GM21576 (cell line): ENCODE measurements around the gene GYPB.
"Not testable (repeated sequence)": the region's sequence is repeated elsewhere in the genome, so short reads cannot be mapped to it uniquely, and the experiment has no call there.

ENCODE experiments used
- ATAC-seq: cut with Tn5 transposase; IDR thresholded peaks from one replicate; pipeline ENCODE4 v1.9.1; 2021; ENCODE audit warnings: mild to moderate bottlenecking, moderate library complexity; ENCODE audit not compliant: unreplicated experiment

Gene GYPB

DNA sequence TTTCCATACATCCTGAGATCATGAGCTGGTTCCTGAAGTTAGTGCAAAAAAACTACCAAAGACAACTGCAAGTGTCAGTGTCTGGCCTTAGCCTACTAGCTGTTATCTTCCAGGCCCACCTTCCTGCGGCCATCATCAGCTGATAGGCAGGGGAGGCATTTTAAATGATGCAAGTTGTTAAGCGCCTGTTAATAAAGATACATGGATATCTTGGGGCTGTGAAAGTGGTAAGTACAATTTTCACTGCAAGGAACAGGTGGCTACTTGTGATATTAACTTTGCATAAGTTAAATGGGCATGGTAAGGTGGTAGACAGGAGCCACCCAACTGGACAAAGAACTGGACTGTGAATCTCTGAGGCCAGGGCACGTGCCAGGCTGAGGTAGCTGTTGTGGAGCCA, at the start of gene GYPB:
Gene GYPB (minus strand): TSS at position 104 of the 400 bp plus-strand sequence. CDS start 93 bp downstream, at position 11.
- not testable (repeated sequence) for ATAC-seq

DNA sequence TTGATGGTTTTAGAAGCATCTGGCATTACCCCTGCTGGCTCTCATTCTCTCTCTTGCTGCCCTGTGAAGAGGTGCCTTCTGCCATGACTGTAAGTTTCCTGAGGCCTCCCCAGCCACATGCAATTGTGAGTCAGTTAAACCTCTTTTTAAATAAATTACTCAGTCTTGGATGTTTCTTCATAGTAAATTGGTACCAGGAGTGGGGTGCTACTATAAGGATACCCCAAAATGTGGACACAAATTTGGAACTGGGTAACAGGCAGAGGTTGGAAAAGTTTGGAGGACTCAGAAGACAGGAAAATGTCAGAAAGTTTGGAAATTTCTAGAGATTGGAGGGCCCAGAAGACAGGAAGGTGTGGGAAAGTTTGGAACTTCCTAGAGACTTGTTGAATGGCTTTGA, 42.4 kb upstream of the GYPB start:
- ATAC-seq = not testable (repeated sequence)

DNA sequence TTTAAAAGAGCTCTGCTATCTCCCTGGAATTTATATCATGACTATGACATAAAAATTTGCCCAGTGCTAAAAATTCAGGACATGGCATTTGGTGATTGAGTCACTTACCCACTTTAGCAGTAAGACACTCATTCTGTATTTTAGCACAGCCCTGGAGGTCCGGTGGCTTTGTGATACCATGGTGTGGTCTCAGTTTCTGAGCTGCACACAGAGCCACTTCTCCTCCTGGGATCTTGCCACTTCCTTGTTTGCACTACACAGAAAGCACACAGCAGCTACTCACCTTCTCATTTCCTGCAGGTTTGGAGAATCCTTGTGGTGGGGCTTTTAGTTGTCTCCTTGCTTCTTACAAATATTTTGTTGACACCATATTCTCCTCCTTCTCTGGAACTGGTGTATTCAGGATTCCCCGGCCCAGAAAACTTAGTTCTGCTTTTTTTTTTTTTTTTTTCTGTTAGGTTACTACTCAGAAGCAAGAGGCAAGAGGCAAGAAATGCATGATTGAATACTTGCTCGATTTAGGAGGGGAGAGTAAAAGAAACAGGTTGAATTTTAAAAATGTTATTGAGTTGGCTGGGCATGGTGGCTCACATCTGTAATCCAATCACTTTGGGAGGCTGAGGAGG, 41.2 kb upstream of the GYPB start:
- not testable (repeated sequence) for ATAC-seq

DNA sequence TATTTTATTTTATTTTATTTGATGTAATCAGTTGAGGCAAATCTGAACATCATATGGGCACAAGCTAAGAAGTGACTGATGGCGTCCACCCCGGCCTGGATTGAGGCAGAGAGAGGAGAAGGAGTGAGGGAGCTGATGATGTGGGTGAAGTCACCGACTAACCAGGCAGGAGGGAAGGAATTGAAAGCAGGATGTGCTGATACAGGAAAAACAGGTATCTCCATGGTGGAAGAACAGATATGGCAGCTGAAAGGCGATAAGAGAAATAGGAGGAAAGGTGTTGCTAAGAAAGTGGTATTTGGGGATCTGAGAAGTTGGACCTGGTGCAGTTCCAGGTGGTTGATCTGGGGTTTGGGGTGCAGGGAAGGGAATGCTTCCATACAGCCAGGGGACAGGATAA, 37.6 kb upstream of the GYPB start:
- no peak for ATAC-seq

DNA sequence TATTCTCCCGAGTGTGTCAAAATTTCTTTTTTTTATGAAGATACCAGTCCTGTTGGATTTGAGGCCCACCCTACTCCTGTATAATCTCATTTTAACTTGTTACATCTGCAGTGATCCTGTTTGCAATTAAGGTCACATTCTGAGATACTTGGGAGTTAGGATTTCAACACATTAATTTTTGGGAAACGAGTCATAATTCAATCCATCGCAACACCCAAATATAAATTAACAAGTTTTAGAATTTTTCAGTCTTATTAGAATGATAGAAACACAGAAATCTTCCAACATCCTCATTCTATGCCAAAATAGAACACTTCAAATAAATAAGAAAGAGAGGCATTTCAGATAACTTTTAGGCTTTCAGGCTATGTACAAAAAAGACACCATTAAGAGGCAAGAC, 36.2 kb upstream of the GYPB start:
- ATAC-seq = not testable (repeated sequence)

DNA sequence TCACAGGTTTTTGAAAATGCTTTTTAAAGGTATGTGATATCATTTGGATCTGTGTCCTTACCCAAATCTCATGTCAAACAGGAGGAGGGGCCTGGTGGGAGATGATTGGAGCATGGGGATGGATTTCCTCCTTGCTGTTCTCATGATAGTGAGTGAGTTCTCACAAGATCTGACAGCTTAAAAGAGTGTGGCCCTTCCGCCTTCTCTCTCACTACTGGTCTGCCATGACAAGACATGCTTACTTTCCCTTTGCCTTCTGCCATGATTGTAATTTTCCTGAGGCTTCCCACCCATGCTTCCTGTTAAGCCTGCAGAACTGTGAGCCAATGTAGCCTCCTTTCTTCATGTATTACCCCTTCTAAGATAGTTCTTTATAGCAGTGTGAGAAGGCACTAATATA, 32.3 kb upstream of the GYPB start:
- not testable (repeated sequence) for ATAC-seq

DNA sequence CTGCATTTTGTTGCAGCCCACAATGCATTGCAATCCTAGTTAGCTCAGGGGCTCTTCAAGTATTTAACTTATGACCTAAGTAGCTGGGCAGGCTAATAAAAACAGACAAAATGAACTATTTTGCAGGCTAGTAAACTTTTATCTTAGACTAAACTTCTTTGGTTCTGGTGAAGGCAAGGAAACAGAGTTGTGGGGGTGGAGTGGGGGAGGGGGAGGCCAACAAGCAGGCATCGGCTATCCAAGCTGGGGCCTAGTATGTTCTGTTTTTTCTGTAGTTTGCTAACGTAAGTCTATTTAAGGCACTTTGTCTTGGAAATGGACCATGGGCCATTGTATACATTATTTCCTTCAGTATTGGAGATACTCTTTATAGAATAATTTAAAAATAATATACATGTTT, 31.5 kb upstream of the GYPB start:
- ATAC-seq = not testable (repeated sequence)

DNA sequence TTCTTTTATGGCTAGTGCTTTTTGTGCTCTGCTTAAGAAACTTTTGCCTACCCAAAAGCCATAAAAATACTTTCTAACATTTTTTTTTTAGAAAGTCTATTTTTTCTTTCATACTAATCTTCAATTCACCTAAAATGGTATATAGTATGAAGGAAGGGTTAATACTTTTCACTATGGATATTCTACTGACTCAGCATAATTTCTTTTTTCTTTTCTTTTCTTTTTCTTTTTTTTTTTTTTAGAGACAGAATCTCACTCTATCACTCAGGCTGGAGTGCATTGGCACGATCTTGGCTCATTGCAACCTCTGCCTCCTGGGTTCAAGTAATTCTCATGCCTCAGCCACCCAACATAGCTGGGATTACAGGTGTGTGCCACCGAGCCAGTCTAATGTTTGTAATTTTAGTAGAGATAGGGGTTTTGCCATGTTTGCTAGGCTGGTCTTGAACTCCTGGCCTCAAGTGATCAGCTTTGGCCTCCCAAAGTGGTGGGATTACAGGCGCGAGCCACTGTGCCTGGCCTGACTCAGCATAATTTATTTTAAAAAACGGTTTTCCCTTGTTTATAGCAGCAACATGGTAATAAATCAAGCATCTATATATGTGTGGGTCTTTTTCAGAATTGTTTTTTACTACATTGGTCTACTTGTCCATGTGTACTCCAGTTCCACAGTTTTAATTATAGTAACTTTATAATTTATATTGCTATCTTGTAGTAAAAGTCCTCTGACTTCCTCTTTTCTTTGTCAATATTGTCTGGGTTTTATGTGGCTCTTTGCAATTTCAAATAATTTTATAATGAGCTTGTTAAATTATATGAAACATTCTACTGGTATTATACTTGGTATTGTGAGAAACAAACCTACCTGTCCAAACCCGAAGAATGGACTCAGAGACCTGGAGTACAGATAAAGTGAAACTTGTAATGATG, 30.6 kb upstream of the GYPB start:
- not testable (repeated sequence) for ATAC-seq

DNA sequence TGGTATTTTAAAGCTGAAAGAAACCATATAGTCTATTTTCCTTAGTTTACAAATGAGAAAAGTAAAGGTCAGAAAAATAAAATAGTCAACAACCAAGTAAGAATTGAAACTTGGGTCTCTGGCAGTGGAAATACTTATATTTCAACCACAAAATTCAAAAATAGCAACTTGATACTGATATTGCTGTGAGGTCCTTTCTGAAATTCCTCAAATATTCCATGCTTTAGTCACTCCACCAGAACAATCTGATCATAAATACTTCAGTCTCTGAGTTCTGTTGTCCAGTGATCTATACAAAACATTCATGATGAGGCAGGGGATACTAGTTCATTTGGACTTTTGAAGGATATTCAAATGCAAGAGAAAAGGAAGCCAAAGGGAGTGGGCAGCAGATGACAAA, 25.8 kb upstream of the GYPB start:
- ATAC-seq = not testable (repeated sequence)

DNA sequence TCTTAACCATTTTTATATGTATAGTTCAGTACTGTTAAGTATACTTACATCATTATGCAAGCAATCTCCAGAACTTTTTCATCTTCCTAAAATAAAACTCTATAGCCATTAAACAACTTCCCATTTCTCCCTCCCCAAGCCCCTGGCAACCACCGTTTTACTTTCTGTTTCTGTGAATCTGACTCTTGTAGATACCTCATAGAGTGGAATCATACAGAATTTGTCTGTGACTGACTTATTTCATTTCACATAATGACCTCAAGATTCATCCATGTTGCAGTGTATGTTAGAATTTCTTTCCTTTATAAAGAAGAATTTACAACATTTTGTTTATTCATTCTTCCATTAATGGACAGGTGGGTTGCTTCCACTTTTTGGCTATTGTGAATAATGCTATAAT, 13.4 kb upstream of the GYPB start:
- not testable (repeated sequence) for ATAC-seq

DNA sequence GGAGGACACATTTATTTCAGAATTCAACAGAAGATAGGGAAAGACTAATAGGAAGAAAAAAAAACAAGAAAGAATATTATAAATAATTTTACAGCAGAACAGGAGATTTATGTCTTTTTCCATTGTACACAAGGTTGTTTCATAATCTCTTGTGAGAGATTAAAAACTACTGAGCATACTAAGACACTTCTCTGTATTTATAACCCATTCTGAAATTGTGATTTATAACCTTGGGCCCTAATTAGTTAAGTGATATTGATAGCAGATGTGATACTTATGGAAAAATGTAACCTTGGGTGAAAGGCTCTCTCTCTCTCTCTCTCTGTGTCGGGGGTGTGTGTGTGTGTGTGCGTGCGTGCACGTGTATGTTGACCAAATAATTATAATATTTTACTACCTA, 12.7 kb upstream of the GYPB start:
- not testable (repeated sequence) for ATAC-seq

DNA sequence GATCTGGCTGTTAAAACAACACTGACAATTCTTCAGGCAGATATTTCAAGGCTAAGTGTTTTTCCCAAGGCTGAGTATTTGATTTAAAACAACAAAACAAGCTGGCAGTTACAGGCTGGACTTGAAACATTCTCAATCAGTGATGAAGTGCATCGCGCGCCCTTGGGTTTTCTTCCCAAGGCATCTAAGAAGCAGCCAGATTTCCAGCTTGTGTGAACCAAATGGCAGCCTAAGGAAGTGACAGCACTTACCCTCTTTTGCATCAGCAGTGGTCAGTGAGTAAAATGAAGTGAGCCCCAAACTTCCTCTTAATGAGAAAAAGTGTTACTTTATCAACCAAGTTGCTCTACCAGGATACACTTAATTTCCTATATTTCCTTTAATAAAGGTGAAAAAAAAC, 12.2 kb upstream of the GYPB start:
- ATAC-seq = not testable (repeated sequence)

DNA sequence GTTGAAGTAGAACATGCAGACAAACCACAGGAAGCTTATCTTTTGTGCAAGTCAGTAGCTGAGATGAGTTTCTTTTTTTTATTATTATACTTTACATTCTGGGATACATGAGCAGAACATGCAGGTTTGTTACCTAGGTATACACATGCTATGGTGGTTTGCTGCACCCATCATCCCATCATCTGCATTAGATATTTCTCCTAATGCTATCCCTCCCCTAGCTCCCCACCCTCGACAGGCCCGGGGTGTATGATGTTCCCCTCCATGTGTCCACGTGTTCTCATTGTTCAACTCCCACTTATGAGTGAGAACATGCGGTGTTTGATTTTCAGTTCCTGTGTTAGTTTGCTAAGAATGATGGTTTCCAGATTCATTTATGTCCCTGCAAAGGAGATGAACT, 11.5 kb upstream of the GYPB start:
- not testable (repeated sequence) for ATAC-seq

DNA sequence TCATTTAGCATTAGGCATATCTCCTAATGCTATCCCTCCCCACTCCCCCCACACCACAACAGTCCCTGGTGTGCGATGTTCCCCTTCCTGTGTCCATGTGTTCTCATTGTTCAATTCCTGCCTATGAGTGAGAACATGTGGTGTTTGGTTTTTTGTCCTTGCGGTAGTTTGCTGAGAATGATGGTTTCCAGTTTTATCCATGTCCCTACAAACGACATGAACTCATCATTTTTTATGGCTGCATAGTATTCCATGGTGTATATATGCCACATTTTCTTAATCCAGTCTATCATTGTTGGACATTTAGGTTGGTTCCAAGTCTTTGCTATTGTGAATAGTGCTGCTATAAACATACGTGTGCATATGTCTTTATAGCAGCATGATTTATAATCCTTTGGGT, 7.5 kb upstream of the GYPB start:
- ATAC-seq = not testable (repeated sequence)

DNA sequence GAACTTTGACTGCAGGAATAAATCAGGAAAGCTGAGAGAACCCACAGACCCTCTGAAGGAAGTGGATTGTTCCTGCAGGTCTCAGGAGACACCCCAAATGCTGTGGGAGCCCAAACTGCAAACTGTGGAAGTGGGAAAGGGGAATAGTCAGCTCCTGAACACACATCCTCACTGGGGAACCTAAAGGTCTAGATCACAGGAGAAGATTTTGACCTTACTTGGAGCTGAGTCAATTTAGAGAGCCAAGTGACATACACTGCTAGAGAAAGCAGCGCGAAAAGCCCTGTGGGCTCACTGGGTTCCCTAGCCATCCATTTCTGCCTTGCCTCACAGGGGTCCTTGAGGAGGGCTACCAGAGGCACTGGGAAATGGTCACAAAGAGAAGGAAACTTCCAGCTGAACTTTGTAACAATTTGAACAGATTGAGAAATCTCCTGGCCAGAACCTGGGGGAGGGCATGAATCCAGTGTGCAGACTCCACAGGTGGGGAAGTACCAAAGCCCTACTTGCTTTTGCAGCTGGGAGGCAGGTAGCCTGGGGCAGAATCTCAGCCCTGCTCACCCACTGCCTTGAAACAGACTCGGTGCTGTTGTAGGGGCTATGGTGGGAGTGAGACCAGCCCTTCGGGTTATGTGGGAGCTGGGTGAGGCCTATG, 5.3 kb upstream of the GYPB start:
- ATAC-seq = not testable (repeated sequence)

DNA sequence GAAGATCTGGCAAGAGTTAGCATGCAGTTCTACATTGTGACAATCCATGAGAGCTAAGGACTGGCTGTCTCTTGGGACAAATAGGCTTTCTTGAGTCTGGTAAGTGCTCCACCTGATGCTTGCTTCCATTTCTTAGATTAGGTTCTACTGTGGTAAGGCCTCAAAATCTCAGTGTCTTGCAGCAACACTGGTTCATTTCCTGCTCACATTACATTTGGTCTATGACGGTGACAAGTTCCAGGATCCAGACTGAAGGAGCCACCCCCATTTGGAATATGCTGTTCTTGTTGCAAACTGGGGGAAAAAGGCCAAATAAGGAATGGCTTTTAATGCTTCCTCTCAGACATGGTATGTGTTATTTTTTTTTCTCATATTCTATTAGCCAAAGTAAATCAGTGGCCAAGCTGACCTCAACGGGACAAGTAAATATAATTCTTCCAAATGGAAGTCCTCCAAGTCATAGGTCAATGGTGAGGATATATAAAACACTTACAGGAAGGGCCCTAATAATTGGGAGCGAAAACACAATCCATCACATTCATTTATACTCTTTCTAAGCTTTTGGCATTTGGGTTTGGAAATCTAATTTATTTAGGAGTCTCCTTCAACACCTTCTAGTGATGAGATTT, 3.7 kb upstream of the GYPB start:
- not testable (repeated sequence) for ATAC-seq

DNA sequence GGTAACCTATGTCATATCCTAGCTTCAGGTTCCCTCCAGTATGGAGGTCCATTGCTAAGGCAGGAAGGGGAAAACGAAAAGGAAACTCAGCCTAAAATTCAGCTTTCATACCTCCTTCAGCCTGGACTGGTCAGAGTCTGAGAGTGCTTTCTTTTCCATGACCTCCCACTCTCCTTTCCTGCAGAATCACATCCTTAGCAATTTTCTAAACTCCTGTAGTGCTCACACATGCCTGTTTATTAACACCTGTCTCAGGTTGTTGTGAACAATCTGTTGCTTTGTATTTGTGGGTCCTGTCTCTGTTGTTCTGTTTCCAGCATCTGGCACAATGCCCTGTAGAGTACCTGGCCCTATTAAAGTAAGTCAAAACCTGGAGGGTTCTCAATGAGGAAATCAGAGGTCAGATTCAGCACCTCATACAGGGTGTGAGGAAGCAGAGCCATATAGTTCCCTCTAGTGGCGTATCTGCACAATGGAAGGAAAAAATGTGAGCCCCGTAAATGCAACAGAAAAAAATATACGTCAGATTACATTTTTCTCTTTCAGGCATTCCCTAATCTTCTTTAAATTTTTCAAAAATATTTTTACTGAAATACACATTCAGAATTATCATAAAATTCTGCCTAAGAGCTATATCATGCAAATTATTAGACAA, 2.3 kb upstream of the GYPB start:
- peak; percentile 88 for ATAC-seq

DNA sequence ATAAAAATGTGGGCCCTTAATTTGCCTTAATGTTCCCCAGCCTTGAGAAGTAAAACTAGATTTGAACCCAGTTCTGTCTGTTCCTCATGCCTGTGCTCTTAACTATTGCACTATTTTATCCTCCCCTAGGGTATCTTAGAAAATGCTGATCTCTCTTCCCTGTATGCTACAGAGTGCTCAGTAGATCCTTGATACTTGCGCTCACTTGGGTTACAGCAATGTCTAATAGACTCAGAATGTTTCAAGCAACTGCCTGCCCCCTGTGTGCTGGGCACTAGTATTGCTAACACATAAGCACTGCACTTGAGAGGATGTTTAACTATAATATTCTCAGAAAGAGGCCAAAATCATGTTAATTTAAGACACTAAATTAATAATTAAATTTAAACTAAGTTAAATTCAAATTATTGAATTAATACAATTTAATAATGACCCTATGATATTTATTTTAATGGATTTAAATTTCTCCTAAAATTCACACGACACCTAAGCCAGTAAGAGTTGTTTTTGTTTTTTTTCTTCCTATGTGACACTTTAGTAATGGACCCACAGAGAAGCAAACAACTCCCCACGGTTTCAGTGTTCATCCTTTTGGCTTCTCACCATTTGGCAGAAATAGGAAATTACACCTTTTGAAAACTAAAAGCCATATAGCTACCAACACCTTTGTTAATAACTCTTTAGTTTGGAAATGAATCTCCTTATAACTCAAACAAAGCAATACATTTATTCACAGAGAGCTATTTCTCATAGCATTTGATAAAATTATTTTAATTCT, 768 bp downstream of the GYPB start:
- not testable (repeated sequence) for ATAC-seq

DNA sequence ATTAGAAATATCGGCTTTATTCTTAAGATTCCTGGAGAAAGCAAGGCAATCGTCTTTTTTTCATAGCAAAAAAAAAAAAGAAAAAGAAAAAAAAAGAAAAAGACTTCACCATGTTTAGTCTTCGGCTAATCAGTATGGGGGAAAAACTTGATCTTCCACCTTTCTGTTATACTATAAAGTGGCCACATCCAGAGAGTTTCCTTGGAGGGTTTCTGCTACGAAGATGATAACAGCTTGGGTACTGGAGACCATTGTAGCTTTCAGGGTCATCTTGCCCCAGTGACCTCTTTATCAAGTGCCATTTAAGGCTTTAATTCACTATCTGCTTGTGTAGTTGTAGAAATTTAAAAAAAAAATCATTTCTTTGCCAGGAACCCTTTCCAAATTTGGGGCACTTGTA, 1.9 kb downstream of the GYPB start:
- ATAC-seq = not testable (repeated sequence)
